Activated B cell treated with CpG ODN at 0.5 μM for 24 hours (primary cell): ENCODE results near the gene PPP2R2B. TPM values are rescaled to one million over a fixed set of nuclear protein-coding genes. Genes with fewer than 3 reads are reported as not detected.

Source experiments
- ATAC-seq: fragments of 200-7000 bp; cut with Tn5 transposase; one replicate; pipeline ENCODE4 v1.10.0; 2021; ENCODE audit warnings: low read depth, mild to moderate bottlenecking, moderate library complexity
- CTCF ChIA-PET: fragments of 350-600 bp; sonication (Branson Sonifier 250); formaldehyde crosslinking; loops from one replicate; lab custom pipeline; 2021; ENCODE audit warnings: antibody characterized with exemption; lab: Charles Lee
- POLR2A ChIA-PET: fragments of 350-600 bp; sonication (Branson Sonifier 250); formaldehyde crosslinking; loops from one replicate; lab custom pipeline; 2021; ENCODE audit warnings: antibody characterized with exemption; lab: Charles Lee
- DNase-seq: peaks from one replicate; pipeline ENCODE4 v3.0.0; 2022
- H3K27ac Mint-ChIP-seq: one replicate; pipeline ENCODE4 v1.8.0; 2020; ENCODE audit warnings: mixed read lengths
- H3K27me3 Mint-ChIP-seq: one replicate; pipeline ENCODE4 v1.8.0; 2021; ENCODE audit warnings: mixed read lengths
- H3K36me3 Mint-ChIP-seq: one replicate; pipeline ENCODE4 v1.8.0; 2021; ENCODE audit warnings: low read depth, mixed read lengths
- H3K4me1 Mint-ChIP-seq: one replicate; pipeline ENCODE4 v1.8.0; 2021; ENCODE audit warnings: mixed read lengths
- H3K4me3 Mint-ChIP-seq: one replicate; pipeline ENCODE4 v1.8.0; 2020; ENCODE audit warnings: mild to moderate bottlenecking, mixed read lengths
- H3K9me3 Mint-ChIP-seq: one replicate; pipeline ENCODE4 v1.8.0; 2020; ENCODE audit warnings: mixed read lengths
- intact Hi-C: fragments of 100-400 bp; cut with micrococcal nuclease; formaldehyde crosslinking; loops from one replicate; pipeline ENCODE4 v1.15.1; 2024
- total RNA-seq: library from RNA; stranded (reverse); gene quantifications from 2 replicates; pipeline ENCODE4 v1.2.3, GENCODE V29; 2022
- TF ChIP-seq, protein P1 (sequence below): fragments of 200-600 bp; IDR thresholded peaks from one replicate; pipeline ENCODE4 v1.8.0; 2022; ENCODE audit warnings: antibody characterized with exemption, mild to moderate bottlenecking

PPP2R2B gene
- total RNA-seq, 1 donor from 2014 or later: not detected

DNA sequence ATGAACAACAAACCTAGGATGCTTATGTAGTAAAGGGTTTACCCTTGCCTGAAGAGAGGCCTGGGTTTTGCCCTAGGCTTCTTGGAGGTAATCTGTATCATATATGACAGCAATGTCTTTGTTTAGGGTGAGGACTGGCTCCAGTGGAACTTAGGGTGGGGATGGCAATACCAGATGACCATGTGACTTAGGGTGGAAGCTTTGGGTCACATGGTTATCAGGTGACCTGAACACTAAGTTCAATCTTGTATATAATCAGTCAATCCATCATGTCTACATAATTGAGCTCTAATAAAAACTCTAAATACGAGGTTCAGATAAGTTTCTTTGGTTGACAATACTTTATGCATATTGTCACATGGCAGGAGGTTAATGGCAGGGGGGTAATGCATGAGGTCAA, 10.6 kb upstream of the PPP2R2B start:
- H3K27me3 Mint-ChIP-seq: peaks cover 4% of the 10 kb centered on the region
- ATAC-seq (no peak), DNase-seq (no peak)
- no peak overlapping the region for H3K4me3 Mint-ChIP-seq
- intact Hi-C loops: no loop called here
- H3K36me3 Mint-ChIP-seq: no peaks in the 10 kb centered on the region
- TF ChIP-seq, protein P1, sequence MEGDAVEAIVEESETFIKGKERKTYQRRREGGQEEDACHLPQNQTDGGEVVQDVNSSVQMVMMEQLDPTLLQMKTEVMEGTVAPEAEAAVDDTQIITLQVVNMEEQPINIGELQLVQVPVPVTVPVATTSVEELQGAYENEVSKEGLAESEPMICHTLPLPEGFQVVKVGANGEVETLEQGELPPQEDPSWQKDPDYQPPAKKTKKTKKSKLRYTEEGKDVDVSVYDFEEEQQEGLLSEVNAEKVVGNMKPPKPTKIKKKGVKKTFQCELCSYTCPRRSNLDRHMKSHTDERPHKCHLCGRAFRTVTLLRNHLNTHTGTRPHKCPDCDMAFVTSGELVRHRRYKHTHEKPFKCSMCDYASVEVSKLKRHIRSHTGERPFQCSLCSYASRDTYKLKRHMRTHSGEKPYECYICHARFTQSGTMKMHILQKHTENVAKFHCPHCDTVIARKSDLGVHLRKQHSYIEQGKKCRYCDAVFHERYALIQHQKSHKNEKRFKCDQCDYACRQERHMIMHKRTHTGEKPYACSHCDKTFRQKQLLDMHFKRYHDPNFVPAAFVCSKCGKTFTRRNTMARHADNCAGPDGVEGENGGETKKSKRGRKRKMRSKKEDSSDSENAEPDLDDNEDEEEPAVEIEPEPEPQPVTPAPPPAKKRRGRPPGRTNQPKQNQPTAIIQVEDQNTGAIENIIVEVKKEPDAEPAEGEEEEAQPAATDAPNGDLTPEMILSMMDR: no peak
- ChIA-PET CTCF (no interaction called here), POLR2A (no interaction called here)
- no peaks in the 10 kb centered on the region for H3K9me3 Mint-ChIP-seq
- no peak overlapping the region for H3K27ac Mint-ChIP-seq
- H3K4me1 Mint-ChIP-seq: no peaks in the 10 kb centered on the region

- intact Hi-C loops: no loop called here
- no peaks in the 10 kb centered on the region for H3K9me3 Mint-ChIP-seq
Measured at GRCh38 chr5:146888351-146888978, 9.9 kb upstream of the PPP2R2B start.

GRCh38 chr5:146884066-146884626, 5.6 kb upstream of the PPP2R2B start:
- Mint-ChIP-seq H3K4me1 (peaks cover 2% of the 10 kb centered on the region), H3K27ac (no peak overlapping the region), H3K27me3 (peaks cover 14% of the 10 kb centered on the region), H3K9me3 (no peaks in the 10 kb centered on the region), H3K4me3 (no peak overlapping the region), H3K36me3 (no peaks in the 10 kb centered on the region)
- TF ChIP-seq, protein P1: no peak
- intact Hi-C loops: no loop called here
- no peak for ATAC-seq
- POLR2A ChIA-PET: interaction anchor here (0.7 kb wide), 1 partner anchor 1488 kb away, joined by 9 read pairs; no protein-coding TSS in a partner anchor
- CTCF ChIA-PET: no interaction called here
- DNase-seq: no peak

More at GRCh38 chr5:146888351-146888978, 9.9 kb upstream of the PPP2R2B start:
- ATAC-seq (no peak), DNase-seq (no peak)
- Mint-ChIP-seq H3K27me3 (peaks cover 6% of the 10 kb centered on the region), H3K4me3 (no peak overlapping the region), H3K36me3 (no peaks in the 10 kb centered on the region), H3K27ac (no peak overlapping the region), H3K4me1 (no peaks in the 10 kb centered on the region)
- ChIA-PET POLR2A (no interaction called here), CTCF (no interaction called here)
- TF ChIP-seq, protein P1: no peak

- H3K4me1 Mint-ChIP-seq: peaks cover 7% of the 10 kb centered on the region
- ChIA-PET CTCF (no interaction called here), POLR2A (interaction anchor here (0.7 kb wide), 1 partner anchor 1487 kb away, joined by 9 read pairs; no protein-coding TSS in a partner anchor)
- H3K4me3 Mint-ChIP-seq: no peak overlapping the region
- no peaks in the 10 kb centered on the region for H3K9me3 Mint-ChIP-seq
- TF ChIP-seq, protein P1: no peak
- intact Hi-C loops: no loop called here
- H3K36me3 Mint-ChIP-seq: no peaks in the 10 kb centered on the region
- no peak overlapping the region for H3K27ac Mint-ChIP-seq
- DNase-seq (no peak), ATAC-seq (no peak)
- H3K27me3 Mint-ChIP-seq: peaks cover 18% of the 10 kb centered on the region
Measured at GRCh38 chr5:146883511-146883910, 5.0 kb upstream of the PPP2R2B start.

- CTCF ChIA-PET: no interaction called here
- Mint-ChIP-seq H3K4me3 (no peak overlapping the region), H3K9me3 (no peaks in the 10 kb centered on the region)
Measured at GRCh38 chr5:146880966-146881365, 2.4 kb upstream of the PPP2R2B start.

More at GRCh38 chr5:146880966-146881365, 2.4 kb upstream of the PPP2R2B start:
- intact Hi-C loops: no loop called here
- peaks cover 35% of the 10 kb centered on the region for H3K27me3 Mint-ChIP-seq
- H3K27ac Mint-ChIP-seq: no peak overlapping the region
- peaks cover 17% of the 10 kb centered on the region for H3K4me1 Mint-ChIP-seq
- no peak for DNase-seq
- no peak for ATAC-seq
- TF ChIP-seq, protein P1: no peak
- POLR2A ChIA-PET: no interaction called here
- H3K36me3 Mint-ChIP-seq: no peaks in the 10 kb centered on the region
